Activated naive CD8-positive, alpha-beta T cell treated with anti-CD3 and anti-CD28 coated beads, Interleukin-2, amount 10 ng/mL, durations not matched to agents 7 days and 5 days (primary cell): ENCODE data around the gene PTPRG. TPM values are rescaled to one million over a fixed set of nuclear protein-coding genes. Genes with fewer than 3 reads are reported as not detected.

Experiments
- ATAC-seq: fragments of 150-1000 bp; cut with Tn5 transposase; one replicate; pipeline ENCODE4 v1.10.0; 2021; ENCODE audit warnings: low read depth, moderate library complexity
- POLR2A ChIA-PET: fragments of 350-600 bp; sonication (Branson Sonifier 250); formaldehyde crosslinking; loops from one replicate; lab custom pipeline; 2021; ENCODE audit warnings: antibody characterized with exemption; lab: Charles Lee
- DNase-seq: peaks from one replicate; pipeline ENCODE4 v3.0.0; 2021
- H3K27ac Mint-ChIP-seq: one replicate; pipeline ENCODE4 v1.8.0; 2022; ENCODE audit warnings: mild to moderate bottlenecking, mixed read lengths
- H3K27me3 Mint-ChIP-seq: one replicate; pipeline ENCODE4 v1.8.0; 2022; ENCODE audit warnings: mild to moderate bottlenecking, moderate library complexity, mixed read lengths
- H3K36me3 Mint-ChIP-seq: one replicate; pipeline ENCODE4 v1.8.0; 2021; ENCODE audit warnings: mild to moderate bottlenecking, mixed read lengths
- H3K4me1 Mint-ChIP-seq: one replicate; pipeline ENCODE4 v1.8.0; 2021; ENCODE audit warnings: mixed read lengths
- H3K4me3 Mint-ChIP-seq: one replicate; pipeline ENCODE4 v1.8.0; 2022; ENCODE audit warnings: mild to moderate bottlenecking, moderate library complexity, mixed read lengths
- H3K9me3 Mint-ChIP-seq: one replicate; pipeline ENCODE4 v1.8.0; 2021; ENCODE audit warnings: mixed read lengths
- total RNA-seq, 2 experiments: library from RNA; stranded (reverse); gene quantifications; one replicate each; pipeline ENCODE4 v1.2.3, GENCODE V29; 2021

PTPRG gene
- total RNA-seq, 2 experiments from 2014 or later, result not detected

GRCh38 chr3:62149539-62149938 lies 588.2 kb downstream of the PTPRG start:
- no peak for ATAC-seq
- POLR2A ChIA-PET, result no interaction called here
- H3K4me3 Mint-ChIP-seq, result no peak overlapping the region
- no peaks in the 10 kb centered on the region for H3K36me3 Mint-ChIP-seq
- H3K4me1 Mint-ChIP-seq, result peaks cover 6% of the 10 kb centered on the region
- H3K27me3 Mint-ChIP-seq, result peaks cover 2% of the 10 kb centered on the region
- H3K9me3 Mint-ChIP-seq, result no peaks in the 10 kb centered on the region
- H3K27ac Mint-ChIP-seq, result no peak overlapping the region
- no peak for DNase-seq

- no peak overlapping the region for H3K27ac Mint-ChIP-seq
- H3K9me3 Mint-ChIP-seq, result no peaks in the 10 kb centered on the region
- H3K27me3 Mint-ChIP-seq, result peaks cover 2% of the 10 kb centered on the region
- ATAC-seq (no peak), DNase-seq (no peak)
- no peaks in the 10 kb centered on the region for H3K36me3 Mint-ChIP-seq
- H3K4me3 Mint-ChIP-seq, result no peak overlapping the region
- peaks cover 5% of the 10 kb centered on the region for H3K4me1 Mint-ChIP-seq
- POLR2A ChIA-PET, result no interaction called here
Observed at GRCh38 chr3:62149962-62150361, 588.6 kb downstream of the PTPRG start.

GRCh38 chr3:62151591-62151990 lies 590.2 kb downstream of the PTPRG start:
- no peak overlapping the region for H3K27ac Mint-ChIP-seq

GRCh38 chr3:62153231-62153630 lies 591.9 kb downstream of the PTPRG start:
- H3K4me1 Mint-ChIP-seq, result no peaks in the 10 kb centered on the region
- POLR2A ChIA-PET, result no interaction called here
- H3K27ac Mint-ChIP-seq, result no peak overlapping the region
- no peaks in the 10 kb centered on the region for H3K36me3 Mint-ChIP-seq
- no peaks in the 10 kb centered on the region for H3K9me3 Mint-ChIP-seq
- ATAC-seq (no peak), DNase-seq (no peak)
- H3K4me3 Mint-ChIP-seq, result no peak overlapping the region
- no peaks in the 10 kb centered on the region for H3K27me3 Mint-ChIP-seq

More at GRCh38 chr3:62151591-62151990, 590.2 kb downstream of the PTPRG start:
- Mint-ChIP-seq H3K9me3 (no peaks in the 10 kb centered on the region), H3K4me1 (no peaks in the 10 kb centered on the region), H3K4me3 (no peak overlapping the region), H3K36me3 (no peaks in the 10 kb centered on the region), H3K27me3 (peaks cover 2% of the 10 kb centered on the region)
- ATAC-seq (no peak), DNase-seq (no peak)
- POLR2A ChIA-PET, result no interaction called here

GRCh38 chr3:62154457-62155148 lies 593.2 kb downstream of the PTPRG start:
- ATAC-seq, result no peak
- no peaks in the 10 kb centered on the region for H3K4me1 Mint-ChIP-seq

GRCh38 chr3:62159056-62159708 lies 597.8 kb downstream of the PTPRG start:
- POLR2A ChIA-PET, result no interaction called here
- ATAC-seq, result no peak
- no peaks in the 10 kb centered on the region for H3K36me3 Mint-ChIP-seq
- no peaks in the 10 kb centered on the region for H3K4me1 Mint-ChIP-seq
- no peak overlapping the region for H3K27ac Mint-ChIP-seq
- DNase-seq, result no peak
- H3K4me3 Mint-ChIP-seq, result no peak overlapping the region
- no peaks in the 10 kb centered on the region for H3K27me3 Mint-ChIP-seq
- H3K9me3 Mint-ChIP-seq, result no peaks in the 10 kb centered on the region

More at GRCh38 chr3:62154457-62155148, 593.2 kb downstream of the PTPRG start:
- H3K9me3 Mint-ChIP-seq, result no peaks in the 10 kb centered on the region
- H3K36me3 Mint-ChIP-seq, result no peaks in the 10 kb centered on the region
- no peak for DNase-seq
- H3K27ac Mint-ChIP-seq, result no peak overlapping the region
- POLR2A ChIA-PET, result no interaction called here
- no peak overlapping the region for H3K4me3 Mint-ChIP-seq
- no peaks in the 10 kb centered on the region for H3K27me3 Mint-ChIP-seq

- POLR2A ChIA-PET, result no interaction called here
- DNase-seq, result no peak
- Mint-ChIP-seq H3K27me3 (peaks cover 3% of the 10 kb centered on the region), H3K36me3 (no peaks in the 10 kb centered on the region), H3K27ac (no peak overlapping the region), H3K4me1 (no peaks in the 10 kb centered on the region), H3K4me3 (no peak overlapping the region), H3K9me3 (no peaks in the 10 kb centered on the region)
- no peak for ATAC-seq
Observed at GRCh38 chr3:62159709-62160092, 598.3 kb downstream of the PTPRG start.

- POLR2A ChIA-PET, result no interaction called here
- no peaks in the 10 kb centered on the region for H3K9me3 Mint-ChIP-seq
- no peak overlapping the region for H3K27ac Mint-ChIP-seq
- ATAC-seq (no peak), DNase-seq (no peak)
- peaks cover 3% of the 10 kb centered on the region for H3K27me3 Mint-ChIP-seq
- no peaks in the 10 kb centered on the region for H3K36me3 Mint-ChIP-seq
- no peak overlapping the region for H3K4me3 Mint-ChIP-seq
- no peaks in the 10 kb centered on the region for H3K4me1 Mint-ChIP-seq
Observed at GRCh38 chr3:62161371-62161770, 600.0 kb downstream of the PTPRG start.

GRCh38 chr3:62164196-62164595 lies 602.8 kb downstream of the PTPRG start:
- no peak overlapping the region for H3K4me3 Mint-ChIP-seq
- DNase-seq (no peak), ATAC-seq (no peak)
- no peaks in the 10 kb centered on the region for H3K36me3 Mint-ChIP-seq
- H3K27ac Mint-ChIP-seq, result no peak overlapping the region
- peaks cover 3% of the 10 kb centered on the region for H3K27me3 Mint-ChIP-seq
- no peaks in the 10 kb centered on the region for H3K9me3 Mint-ChIP-seq
- POLR2A ChIA-PET, result no interaction called here
- no peaks in the 10 kb centered on the region for H3K4me1 Mint-ChIP-seq

- DNase-seq (no peak), ATAC-seq (no peak)
- no peak overlapping the region for H3K4me3 Mint-ChIP-seq
- H3K9me3 Mint-ChIP-seq, result no peaks in the 10 kb centered on the region
- H3K36me3 Mint-ChIP-seq, result no peaks in the 10 kb centered on the region
- POLR2A ChIA-PET, result no interaction called here
- no peak overlapping the region for H3K27ac Mint-ChIP-seq
- H3K27me3 Mint-ChIP-seq, result peaks cover 3% of the 10 kb centered on the region
- H3K4me1 Mint-ChIP-seq, result peaks cover 5% of the 10 kb centered on the region
Observed at GRCh38 chr3:62164746-62165145, 603.4 kb downstream of the PTPRG start.

- H3K4me3 Mint-ChIP-seq, result no peak overlapping the region
- DNase-seq, result no peak
- POLR2A ChIA-PET, result no interaction called here
- peaks cover 3% of the 10 kb centered on the region for H3K9me3 Mint-ChIP-seq
- H3K27ac Mint-ChIP-seq, result no peak overlapping the region
- H3K4me1 Mint-ChIP-seq, result peaks cover 13% of the 10 kb centered on the region
- no peaks in the 10 kb centered on the region for H3K36me3 Mint-ChIP-seq
- H3K27me3 Mint-ChIP-seq, result peaks cover 3% of the 10 kb centered on the region
- no peak for ATAC-seq
Observed at GRCh38 chr3:62167566-62168262, 606.3 kb downstream of the PTPRG start.

GRCh38 chr3:62168356-62168755 lies 607.0 kb downstream of the PTPRG start:
- ATAC-seq, result no peak

GRCh38 chr3:62169906-62170660 lies 608.7 kb downstream of the PTPRG start:
- ATAC-seq (no peak), DNase-seq (no peak)
- Mint-ChIP-seq H3K9me3 (peaks cover 3% of the 10 kb centered on the region), H3K4me1 (peaks cover 13% of the 10 kb centered on the region), H3K36me3 (no peaks in the 10 kb centered on the region), H3K27me3 (no peaks in the 10 kb centered on the region), H3K4me3 (peak overlapping the region; percentile 38), H3K27ac (peak overlapping the region; percentile 18)
- POLR2A ChIA-PET, result no interaction called here

More at GRCh38 chr3:62168356-62168755, 607.0 kb downstream of the PTPRG start:
- POLR2A ChIA-PET, result no interaction called here
- H3K4me1 Mint-ChIP-seq, result peaks cover 13% of the 10 kb centered on the region
- no peak for DNase-seq
- no peak overlapping the region for H3K27ac Mint-ChIP-seq
- H3K9me3 Mint-ChIP-seq, result peaks cover 3% of the 10 kb centered on the region
- peaks cover 3% of the 10 kb centered on the region for H3K27me3 Mint-ChIP-seq
- no peaks in the 10 kb centered on the region for H3K36me3 Mint-ChIP-seq
- H3K4me3 Mint-ChIP-seq, result no peak overlapping the region
